ENCODE measurements around the gene ZAP70. TPM values are rescaled to one million over a fixed set of nuclear protein-coding genes. Genes with fewer than 3 reads are reported as not detected.
A peak's percentile ranks its signal among the peaks of the same experiment; 100 is the strongest.

The ZAP70 gene
- total and polyA plus RNA-seq, 2 of the 13 experiments (the other 11 are each of a cell fraction or from before 2014, with no cell fraction given): 0.51 to 4.0 TPM

DNA sequence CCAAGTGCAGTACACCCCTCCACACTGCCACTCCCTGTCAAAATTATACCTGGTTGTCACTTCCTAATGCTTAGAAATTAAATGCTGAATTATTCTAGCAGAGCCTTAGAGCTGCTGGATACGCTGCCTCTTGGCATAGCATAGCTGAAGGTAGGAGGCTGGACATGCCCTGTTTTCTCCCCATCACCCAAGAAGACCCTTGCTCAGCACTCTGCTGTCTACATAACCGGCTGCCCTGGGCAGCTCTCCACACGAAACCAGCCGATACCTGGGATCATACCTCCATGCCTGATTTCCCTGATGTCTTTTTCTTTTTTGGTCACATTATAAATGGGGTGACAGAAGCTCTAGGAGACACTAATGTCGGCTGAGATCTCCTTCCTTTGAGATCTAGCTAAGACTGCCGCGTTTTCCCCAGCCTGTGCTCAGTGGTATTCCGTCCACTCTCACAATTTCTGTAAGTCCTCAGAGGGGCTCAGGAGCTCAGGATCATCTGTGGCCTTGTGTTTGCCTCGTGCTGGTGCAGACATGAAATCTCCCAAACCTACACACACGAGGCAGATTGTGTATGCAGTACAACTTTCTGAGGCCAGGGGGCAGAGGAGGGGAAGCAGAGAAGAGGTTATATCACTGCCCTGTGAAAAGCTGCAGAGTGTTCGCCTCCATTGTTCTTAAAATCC, 13.5 kb upstream of the ZAP70 start (continued):
- TF ChIP-seq, protein P1, sequence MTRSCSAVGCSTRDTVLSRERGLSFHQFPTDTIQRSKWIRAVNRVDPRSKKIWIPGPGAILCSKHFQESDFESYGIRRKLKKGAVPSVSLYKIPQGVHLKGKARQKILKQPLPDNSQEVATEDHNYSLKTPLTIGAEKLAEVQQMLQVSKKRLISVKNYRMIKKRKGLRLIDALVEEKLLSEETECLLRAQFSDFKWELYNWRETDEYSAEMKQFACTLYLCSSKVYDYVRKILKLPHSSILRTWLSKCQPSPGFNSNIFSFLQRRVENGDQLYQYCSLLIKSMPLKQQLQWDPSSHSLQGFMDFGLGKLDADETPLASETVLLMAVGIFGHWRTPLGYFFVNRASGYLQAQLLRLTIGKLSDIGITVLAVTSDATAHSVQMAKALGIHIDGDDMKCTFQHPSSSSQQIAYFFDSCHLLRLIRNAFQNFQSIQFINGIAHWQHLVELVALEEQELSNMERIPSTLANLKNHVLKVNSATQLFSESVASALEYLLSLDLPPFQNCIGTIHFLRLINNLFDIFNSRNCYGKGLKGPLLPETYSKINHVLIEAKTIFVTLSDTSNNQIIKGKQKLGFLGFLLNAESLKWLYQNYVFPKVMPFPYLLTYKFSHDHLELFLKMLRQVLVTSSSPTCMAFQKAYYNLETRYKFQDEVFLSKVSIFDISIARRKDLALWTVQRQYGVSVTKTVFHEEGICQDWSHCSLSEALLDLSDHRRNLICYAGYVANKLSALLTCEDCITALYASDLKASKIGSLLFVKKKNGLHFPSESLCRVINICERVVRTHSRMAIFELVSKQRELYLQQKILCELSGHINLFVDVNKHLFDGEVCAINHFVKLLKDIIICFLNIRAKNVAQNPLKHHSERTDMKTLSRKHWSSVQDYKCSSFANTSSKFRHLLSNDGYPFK (CRISPR knock-in tag; IDR thresholded peaks at IDR 0.05; ENCODE audit: borderline replicate concordance): peak; percentile 46; the same call in 1 of the 2 replicates
- TF ChIP-seq SETDB1 (CRISPR knock-in tag; IDR thresholded peaks at IDR 0.05; ENCODE audit: borderline replicate concordance): no peak
- TF ChIP-seq ZNF605 (CRISPR knock-in tag; IDR thresholded peaks at IDR 0.05): peak; percentile 42; the same call in 1 of the 2 replicates
- TF ChIP-seq, protein P2, sequence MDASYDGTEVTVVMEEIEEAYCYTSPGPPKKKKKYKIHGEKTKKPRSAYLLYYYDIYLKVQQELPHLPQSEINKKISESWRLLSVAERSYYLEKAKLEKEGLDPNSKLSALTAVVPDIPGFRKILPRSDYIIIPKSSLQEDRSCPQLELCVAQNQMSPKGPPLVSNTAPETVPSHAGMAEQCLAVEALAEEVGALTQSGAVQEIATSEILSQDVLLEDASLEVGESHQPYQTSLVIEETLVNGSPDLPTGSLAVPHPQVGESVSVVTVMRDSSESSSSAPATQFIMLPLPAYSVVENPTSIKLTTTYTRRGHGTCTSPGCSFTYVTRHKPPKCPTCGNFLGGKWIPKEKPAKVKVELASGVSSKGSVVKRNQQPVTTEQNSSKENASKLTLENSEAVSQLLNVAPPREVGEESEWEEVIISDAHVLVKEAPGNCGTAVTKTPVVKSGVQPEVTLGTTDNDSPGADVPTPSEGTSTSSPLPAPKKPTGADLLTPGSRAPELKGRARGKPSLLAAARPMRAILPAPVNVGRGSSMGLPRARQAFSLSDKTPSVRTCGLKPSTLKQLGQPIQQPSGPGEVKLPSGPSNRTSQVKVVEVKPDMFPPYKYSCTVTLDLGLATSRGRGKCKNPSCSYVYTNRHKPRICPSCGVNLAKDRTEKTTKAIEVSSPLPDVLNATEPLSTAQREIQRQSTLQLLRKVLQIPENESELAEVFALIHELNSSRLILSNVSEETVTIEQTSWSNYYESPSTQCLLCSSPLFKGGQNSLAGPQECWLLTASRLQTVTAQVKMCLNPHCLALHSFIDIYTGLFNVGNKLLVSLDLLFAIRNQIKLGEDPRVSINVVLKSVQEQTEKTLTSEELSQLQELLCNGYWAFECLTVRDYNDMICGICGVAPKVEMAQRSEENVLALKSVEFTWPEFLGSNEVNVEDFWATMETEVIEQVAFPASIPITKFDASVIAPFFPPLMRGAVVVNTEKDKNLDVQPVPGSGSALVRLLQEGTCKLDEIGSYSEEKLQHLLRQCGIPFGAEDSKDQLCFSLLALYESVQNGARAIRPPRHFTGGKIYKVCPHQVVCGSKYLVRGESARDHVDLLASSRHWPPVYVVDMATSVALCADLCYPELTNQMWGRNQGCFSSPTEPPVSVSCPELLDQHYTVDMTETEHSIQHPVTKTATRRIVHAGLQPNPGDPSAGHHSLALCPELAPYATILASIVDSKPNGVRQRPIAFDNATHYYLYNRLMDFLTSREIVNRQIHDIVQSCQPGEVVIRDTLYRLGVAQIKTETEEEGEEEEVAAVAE (CRISPR knock-in tag; IDR thresholded peaks at IDR 0.05; ENCODE audit: borderline replicate concordance): 0 out of 2 replicates have a peak, but pooled peaks have one; percentile 37
- TF ChIP-seq HES4 (CRISPR knock-in tag; IDR thresholded peaks at IDR 0.05; ENCODE audit: borderline replicate concordance): no peak
- TF ChIP-seq CEBPG (CRISPR knock-in tag; IDR thresholded peaks at IDR 0.05): peak; percentile 28; the same call in 1 of the 2 replicates
- peak; percentile 62 for TF ChIP-seq RAD21 (CRISPR knock-in tag; IDR thresholded peaks at IDR 0.05)
- TF ChIP-seq RFX5 (IDR thresholded peaks at IDR 0.05; ENCODE audit: low read depth, low read length): 0 out of 2 replicates have a peak, but pooled peaks have one; percentile 20
- TF ChIP-seq EP300 (IDR thresholded peaks at IDR 0.05; ENCODE audit: low read depth in 2 of 2, low read length in 2 of 2): no peak
- 0 out of 2 replicates have a peak, but pooled peaks have one; percentile 10 for TF ChIP-seq EP300 (CRISPR knock-in tag; IDR thresholded peaks at IDR 0.05; ENCODE audit: borderline replicate concordance)
- TF ChIP-seq SMC3 (IDR thresholded peaks at IDR 0.05; ENCODE audit: low read length): peak; percentile 89
- TF ChIP-seq BRF2 (CRISPR knock-in tag; IDR thresholded peaks at IDR 0.05): no peak
- peak; percentile 87; the same call in 1 of the 2 replicates for TF ChIP-seq TEF (CRISPR knock-in tag; IDR thresholded peaks at IDR 0.05)
- TF ChIP-seq MAX (IDR thresholded peaks at IDR 0.05): peak; percentile 89
- TF ChIP-seq, protein P3, sequence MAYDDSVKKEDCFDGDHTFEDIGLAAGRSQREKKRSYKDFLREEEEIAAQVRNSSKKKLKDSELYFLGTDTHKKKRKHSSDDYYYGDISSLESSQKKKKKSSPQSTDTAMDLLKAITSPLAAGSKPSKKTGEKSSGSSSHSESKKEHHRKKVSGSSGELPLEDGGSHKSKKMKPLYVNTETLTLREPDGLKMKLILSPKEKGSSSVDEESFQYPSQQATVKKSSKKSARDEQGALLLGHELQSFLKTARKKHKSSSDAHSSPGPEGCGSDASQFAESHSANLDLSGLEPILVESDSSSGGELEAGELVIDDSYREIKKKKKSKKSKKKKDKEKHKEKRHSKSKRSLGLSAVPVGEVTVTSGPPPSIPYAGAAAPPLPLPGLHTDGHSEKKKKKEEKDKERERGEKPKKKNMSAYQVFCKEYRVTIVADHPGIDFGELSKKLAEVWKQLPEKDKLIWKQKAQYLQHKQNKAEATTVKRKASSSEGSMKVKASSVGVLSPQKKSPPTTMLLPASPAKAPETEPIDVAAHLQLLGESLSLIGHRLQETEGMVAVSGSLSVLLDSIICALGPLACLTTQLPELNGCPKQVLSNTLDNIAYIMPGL (CRISPR knock-in tag; IDR thresholded peaks at IDR 0.05; ENCODE audit: borderline replicate concordance in 1 of 2, low read depth in 1 of 2): peak; percentile 22 to 54; a peak in 1 of 4 replicates
- TF ChIP-seq TEAD2 (CRISPR knock-in tag; IDR thresholded peaks at IDR 0.05): 0 out of 2 replicates have a peak, but pooled peaks have one; percentile 22
- peak; percentile 7 for TF ChIP-seq TEAD3 (CRISPR knock-in tag; optimal IDR thresholded peaks at IDR 0.05; ENCODE audit: borderline replicate concordance)
